Measurements from ENCODE around the gene FSTL4. TPM values are rescaled to one million over a fixed set of nuclear protein-coding genes. Genes with fewer than 3 reads are reported as not detected.

FSTL4 gene
- total and polyA plus RNA-seq, 2 of the 4 experiments (the other 2 are of a cell fraction), result 0.18 TPM; not detected in 1

GRCh38 chr5:133494923-133495246 is 117.5 kb downstream of the FSTL4 start:
- CTCF ChIA-PET, result no interaction called here
- WGBS, 2 experiments (ENCODE audit: extremely low coverage in 2 of 2, insufficient read length in 1 of 2), result 60% methylated on average over 1 of the region's 8 CpGs; no CpG with 5 or more reads in 1 of the 2 experiments

More at GRCh38 chr5:133494923-133495246, 117.5 kb downstream of the FSTL4 start:
- dilution Hi-C loops (cut with HindIII; ENCODE audit: low sequenced_read_pairs, unreplicated experiment) (no loop called here), intact Hi-C loops (cut with micrococcal nuclease) (no loop called here), in situ Hi-C loops (cut with MboI; ENCODE audit: low sequenced_read_pairs) (no loop called here)
- Histone ChIP-seq H2BK5ac (ENCODE audit: low read depth, low read length, poor library complexity, severe bottlenecking) (no peak overlapping the region), H3K9ac (ENCODE audit: low read depth, low read length) (no peak overlapping the region), H3K4me3 (ENCODE audit: insufficient read depth, low read depth, low read length) (no peak overlapping the region), H3K14ac (replicated peaks; ENCODE audit: low read depth, low read length) (no peak overlapping the region), H2BK20ac (ENCODE audit: low read depth, low read length) (no peak overlapping the region), H3K4ac (ENCODE audit: low read depth, low read length) (no peak overlapping the region), H4K5ac (ENCODE audit: low read depth, low read length) (no peak overlapping the region), H3K27ac (ENCODE audit: insufficient read depth, low read length) (no peak overlapping the region), H4K91ac (ENCODE audit: insufficient read depth, low read depth, low read length) (no peak overlapping the region), H3K79me1 (ENCODE audit: low read depth in 1 of 2, low read length in 2 of 2) (no peaks in the 10 kb centered on the region), H3K9me3 (ENCODE audit: control insufficient read depth, insufficient read depth, low read length) (no peaks in the 10 kb centered on the region), H2BK120ac (ENCODE audit: low read depth, low read length) (no peak overlapping the region), H3K56ac (ENCODE audit: extremely low read depth, insufficient read depth, low read length) (no peak overlapping the region), H3K4me1 (ENCODE audit: control insufficient read depth, insufficient read depth, low read length) (no peaks in the 10 kb centered on the region), H4K8ac (ENCODE audit: low read depth in 2 of 2, low read length in 2 of 2) (no peak overlapping the region), H3K4me2 (ENCODE audit: low read depth, low read length) (no peak overlapping the region), H4K20me1 (ENCODE audit: insufficient read depth, low read length) (no peaks in the 10 kb centered on the region), H2BK15ac (ENCODE audit: low read depth, low read length) (no peak overlapping the region), H3K36me3 (ENCODE audit: control insufficient read depth, insufficient read depth, low read length) (no peaks in the 10 kb centered on the region), H3K9me1 (ENCODE audit: insufficient read depth, low read length) (no peaks in the 10 kb centered on the region), H2AFZ (replicated peaks; ENCODE audit: low read length, poor library complexity) (no peak overlapping the region), H3K27me3 (ENCODE audit: control insufficient read depth, insufficient read depth, low read length) (peaks cover 6% of the 10 kb centered on the region; the same call in 1 of the 2 replicates), H3K18ac (ENCODE audit: low read depth, low read length) (no peak overlapping the region), H2AK5ac (ENCODE audit: low read depth, low read length) (no peak overlapping the region), H2AK9ac (replicated peaks; ENCODE audit: low read depth, low read length, poor library complexity) (no peak overlapping the region), H3K23ac (ENCODE audit: low read depth, low read length) (no peak overlapping the region)
- ATAC-seq (ENCODE audit: low read depth) (no peak), DNase-seq (no peak)
- TF ChIP-seq CTCF (conservative IDR thresholded peaks at IDR 0.05; ENCODE audit: low read depth, low read length), result no peak
- no peak for TF ChIP-seq FOS (IDR thresholded peaks at IDR 0.05; ENCODE audit: low read depth, low read length)
- TF ChIP-seq CHD1 (IDR thresholded peaks at IDR 0.05; ENCODE audit: low read depth, low read length), result no peak
- no peak for TF ChIP-seq SMC3 (IDR thresholded peaks at IDR 0.05; ENCODE audit: low read depth, low read length)
- TF ChIP-seq RFX5 (IDR thresholded peaks at IDR 0.05; ENCODE audit: low read depth, low read length), result no peak
- no peak for TF ChIP-seq RAD21 (IDR thresholded peaks at IDR 0.05; ENCODE audit: low read length)
- TF ChIP-seq CEBPB (IDR thresholded peaks at IDR 0.05; ENCODE audit: low read depth, low read length), result no peak
- TF ChIP-seq NFE2L2 (IDR thresholded peaks at IDR 0.05; ENCODE audit: low read depth, low read length), result no peak
- TF ChIP-seq ELK1 (IDR thresholded peaks at IDR 0.05; ENCODE audit: borderline replicate concordance, low read depth, low read length), result no peak
- TF ChIP-seq MAZ (IDR thresholded peaks at IDR 0.05; ENCODE audit: borderline replicate concordance, low read depth, low read length), result no peak
- no peak for TF ChIP-seq USF2 (IDR thresholded peaks at IDR 0.05; ENCODE audit: low read depth, low read length)
- no peak for TF ChIP-seq MXI1 (IDR thresholded peaks at IDR 0.05; ENCODE audit: borderline replicate concordance, low read depth, low read length)
- no peak for TF ChIP-seq MAFK (IDR thresholded peaks at IDR 0.05; ENCODE audit: low read depth, low read length)
- TF ChIP-seq BHLHE40 (IDR thresholded peaks at IDR 0.05; ENCODE audit: low read depth, low read length), result no peak
- TF ChIP-seq POLR2A (IDR thresholded peaks at IDR 0.05; ENCODE audit: low read depth, low read length), result no peak
- no peak for TF ChIP-seq RCOR1 (IDR thresholded peaks at IDR 0.05; ENCODE audit: insufficient replicate concordance, low read length)
- no TSS peak for BruUV-seq (replicated peaks)
- POLR2A ChIA-PET (ENCODE audit: unreplicated experiment), result no interaction called here

Measured in IMR-90 (cell line).